Posterior vena cava (tissue), 2 donors: ENCODE measurements around the gene MRM2. TPM values are rescaled to one million over a fixed set of nuclear protein-coding genes. Genes with fewer than 3 reads are reported as not detected.

ENCODE experiments used
- DNase-seq: peaks from one replicate; pipeline ENCODE4 v3.0.0-alpha.2; 2020; ENCODE audit warnings: low spot score
- intact Hi-C, 2 donors: fragments of 100-400 bp; cut with DNase I; formaldehyde crosslinking; loops; one replicate each; pipeline versions ENCODE4 v1.14.1 to v1.14.2; 2022 to 2023
- total RNA-seq, 2 donors: library from RNA; stranded (reverse); fragmentation: NEBNext Ultra II Directional; extraction: Animal tissue kit (Norgen Biotek cat#: 25700); gene quantifications; one replicate each; pipeline ENCODE4 v1.2.1, GENCODE V29; 2021
- donor health status: DM: yes; HTN: yes; CAD: no.
- donor health status: DM: yes; HTN: yes; CAD: no.

The MRM2 gene
- total RNA-seq, 2 donors from 2014 or later = 12.3 to 15.6 TPM

DNA sequence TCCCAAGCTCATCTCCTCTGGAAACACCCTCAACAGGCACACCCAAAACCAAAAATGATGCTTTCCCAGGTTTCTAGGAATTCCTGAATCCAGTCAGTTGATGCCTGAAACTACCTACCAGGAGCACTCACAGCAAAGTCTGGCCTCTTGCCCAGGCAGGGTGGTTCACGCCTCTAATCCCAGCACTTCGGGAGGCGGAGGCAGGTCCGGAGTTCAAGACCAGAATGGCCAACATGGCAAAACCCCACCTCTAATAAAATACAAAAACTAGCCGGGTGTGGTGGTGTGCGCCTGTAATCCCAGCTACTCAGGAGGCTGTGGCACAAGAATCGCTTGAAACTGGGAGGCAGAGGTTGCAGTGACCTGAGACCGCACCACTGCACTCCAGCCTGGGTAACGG lies 11.1 kb downstream of the MRM2 start:
- no peak for DNase-seq
- intact Hi-C loops = loop anchor here in 1 of 2 donors (5.0 kb wide), 1 partner anchor 126 kb away; no protein-coding TSS in a partner anchor

DNA sequence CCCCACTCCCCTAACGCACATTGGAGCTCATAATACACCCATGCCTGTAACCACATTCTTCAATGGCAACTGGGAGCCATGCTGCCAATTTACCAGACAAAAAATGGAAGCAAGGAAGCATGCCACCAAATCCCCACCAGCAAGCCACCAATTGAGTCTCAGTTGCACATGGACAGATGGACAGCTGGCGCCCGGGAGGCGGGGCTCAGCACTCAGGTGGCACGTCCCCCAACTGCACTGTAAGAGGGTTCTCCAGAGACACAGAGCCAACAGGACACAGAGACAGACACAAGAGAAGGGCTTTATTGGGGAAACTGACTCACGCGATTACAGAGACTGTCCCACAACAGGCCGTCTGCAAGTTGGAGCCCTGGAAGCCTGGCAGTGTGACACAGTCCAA lies 11.8 kb downstream of the MRM2 start:
- no peak for DNase-seq
- intact Hi-C loops = loop anchor here in 1 of 2 donors (5.0 kb wide), 1 partner anchor 127 kb away; no protein-coding TSS in a partner anchor

DNA sequence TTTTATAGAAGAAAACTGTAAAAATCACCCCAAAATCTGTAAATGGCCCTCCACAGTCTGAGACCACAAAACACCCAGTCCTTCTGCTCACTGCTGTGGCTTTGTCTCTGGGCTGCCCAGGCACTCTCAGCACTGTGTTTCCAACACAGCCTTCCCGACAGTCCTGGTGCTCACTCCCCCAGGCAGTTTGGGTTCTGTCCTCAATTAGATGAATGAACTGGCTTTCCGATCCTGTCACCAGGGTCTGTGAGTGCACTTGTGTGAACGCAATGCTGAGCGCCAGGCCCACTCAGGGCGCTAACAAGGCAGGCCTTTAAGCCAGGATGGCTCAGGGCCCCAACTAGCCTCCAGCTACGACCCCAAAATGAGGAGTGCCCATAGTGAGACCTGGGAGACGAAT lies 12.5 kb downstream of the MRM2 start:
- intact Hi-C loops = no loop called here
- no peak for DNase-seq

DNA sequence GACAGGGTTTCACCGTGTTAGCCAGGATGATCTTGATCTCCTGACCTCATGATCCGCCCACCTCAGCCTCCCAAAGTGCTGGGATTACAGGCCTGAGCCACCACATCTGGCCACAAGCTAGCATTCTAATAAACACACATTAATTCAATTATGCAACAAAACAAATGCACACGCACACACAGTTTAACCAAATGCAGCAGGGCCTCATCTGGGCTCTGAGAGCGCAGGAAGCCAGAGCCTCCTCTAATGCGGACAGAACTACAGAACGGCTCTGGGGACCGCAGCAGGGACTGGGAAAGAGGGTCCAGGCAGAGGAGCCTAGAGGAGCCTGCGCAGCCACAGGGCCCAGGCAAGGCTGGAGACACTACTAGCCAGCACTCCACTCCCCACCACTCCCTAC lies 13.1 kb downstream of the MRM2 start:
- intact Hi-C loops = no loop called here
- DNase-seq = no peak

DNA sequence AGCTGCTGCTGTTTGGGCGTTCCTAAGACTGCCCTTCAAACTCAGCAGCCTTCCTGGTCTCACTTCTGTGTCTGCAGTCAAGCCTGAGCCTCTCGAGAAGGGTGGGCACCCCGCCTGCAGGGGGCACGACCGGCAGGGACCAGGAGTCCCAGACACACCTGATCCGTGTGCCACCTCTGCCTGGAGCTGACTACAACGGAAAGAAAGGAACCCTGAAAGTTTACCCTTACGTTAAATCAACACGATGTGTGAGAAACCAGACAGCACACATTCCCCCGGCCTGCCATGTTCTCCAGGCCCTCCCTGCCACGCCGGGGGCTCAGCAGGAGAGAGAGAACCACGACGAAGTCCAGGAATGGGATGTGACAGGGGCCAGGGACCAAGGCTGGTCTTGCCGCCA lies 14.3 kb downstream of the MRM2 start:
- intact Hi-C loops = no loop called here
- no peak for DNase-seq

DNA sequence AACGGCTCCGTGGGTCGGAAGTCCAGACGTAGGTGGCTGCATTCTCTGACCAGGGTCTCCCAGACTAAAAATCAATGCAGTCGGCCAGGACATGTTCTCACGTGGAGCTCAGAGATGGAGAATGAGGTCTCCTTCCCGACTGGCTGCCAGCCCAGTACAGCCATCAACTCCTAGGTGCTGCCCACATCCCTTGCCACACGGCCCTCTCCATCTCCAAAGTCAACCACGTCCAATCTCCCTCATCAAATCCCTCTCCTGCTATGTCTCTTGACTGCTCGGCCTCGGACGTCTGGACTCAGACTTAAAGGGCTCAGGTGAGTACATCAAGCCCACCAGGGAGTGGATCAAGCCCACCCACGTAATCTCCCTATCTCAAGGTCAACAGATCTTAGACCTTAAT lies 16.2 kb downstream of the MRM2 start:
- intact Hi-C loops = no loop called here
- DNase-seq = no peak

DNA sequence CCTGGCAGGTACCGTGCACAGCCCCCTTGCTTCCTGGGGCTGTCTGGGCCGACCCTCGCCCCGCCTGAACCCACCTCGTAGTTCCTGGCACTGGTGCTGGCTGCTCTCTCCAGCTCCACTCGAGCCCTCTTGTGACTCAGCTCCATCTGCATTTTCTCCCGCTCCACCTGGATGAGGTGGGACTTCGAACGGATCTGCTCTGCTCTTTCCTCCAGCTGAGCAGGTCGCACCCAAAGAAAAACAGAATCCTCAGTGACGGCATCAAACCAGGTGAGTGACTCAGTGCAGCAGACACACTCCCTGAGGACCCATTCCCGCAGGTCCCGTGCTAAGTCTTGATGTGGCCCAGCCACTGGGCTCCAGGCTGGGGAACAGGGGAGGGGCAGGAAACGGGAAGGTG lies 16.7 kb downstream of the MRM2 start:
- DNase-seq = no peak
- intact Hi-C loops = no loop called here

DNA sequence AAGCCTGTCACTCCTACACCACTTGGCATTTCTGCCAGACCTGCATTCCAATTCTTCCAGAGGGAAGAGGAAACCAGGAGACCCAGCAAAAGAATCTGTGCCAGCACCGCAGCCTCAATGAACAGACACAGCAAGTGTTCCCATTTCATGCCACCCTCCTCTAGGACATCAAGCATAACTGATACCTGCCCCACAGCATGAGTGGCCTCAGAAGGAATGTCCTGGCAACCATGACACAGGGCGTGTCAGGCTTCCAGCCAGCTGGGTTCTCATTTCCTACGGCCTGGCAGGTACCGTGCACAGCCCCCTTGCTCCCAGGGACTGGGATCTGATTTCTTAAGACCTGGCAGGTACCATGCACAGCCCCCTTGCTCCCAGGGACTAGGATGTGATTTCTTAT lies 17.1 kb downstream of the MRM2 start:
- no peak for DNase-seq
- intact Hi-C loops = no loop called here

DNA sequence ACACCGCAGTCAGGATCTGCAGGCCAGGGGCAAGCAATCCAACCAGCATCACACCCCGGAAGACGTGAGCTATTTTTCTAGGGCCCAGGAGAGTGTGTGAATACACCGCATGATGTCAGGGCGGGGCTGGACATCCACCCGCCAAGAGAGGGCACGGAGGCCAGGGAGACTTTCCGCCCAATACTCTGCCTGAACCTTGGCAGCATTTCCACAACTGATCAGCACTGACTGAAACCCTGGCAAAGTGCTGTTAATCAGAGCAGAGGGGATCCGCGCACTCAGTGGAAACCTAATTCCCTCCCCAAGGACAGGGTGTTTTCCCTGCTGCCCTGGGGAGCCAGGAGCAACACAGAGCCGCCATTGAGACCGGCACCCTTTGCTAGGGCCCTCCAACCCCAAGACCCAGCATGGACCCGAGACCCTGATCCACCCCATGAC lies 17.5 kb downstream of the MRM2 start:
- intact Hi-C loops = no loop called here
- no peak for DNase-seq

DNA sequence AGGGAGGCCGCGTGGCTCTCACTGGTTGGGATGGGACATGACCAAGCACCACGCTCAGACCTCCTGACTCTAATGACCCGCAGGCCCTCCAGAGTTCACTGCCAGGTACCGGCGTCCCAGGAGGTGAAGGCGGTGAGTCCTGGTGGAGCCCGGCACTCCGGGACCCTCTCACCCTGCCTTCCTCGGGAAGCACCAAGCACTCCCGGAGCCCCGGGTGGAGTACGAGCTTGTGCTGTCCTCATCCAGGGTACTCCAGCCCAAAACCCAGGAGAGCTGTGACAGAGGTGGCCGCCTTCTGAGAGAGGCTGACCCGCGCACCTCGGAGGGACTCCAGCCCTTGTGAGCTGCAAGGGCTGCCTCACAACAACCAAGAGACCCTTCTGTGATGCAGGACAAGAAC lies 18.7 kb downstream of the MRM2 start:
- intact Hi-C loops = no loop called here
- DNase-seq = no peak

DNA sequence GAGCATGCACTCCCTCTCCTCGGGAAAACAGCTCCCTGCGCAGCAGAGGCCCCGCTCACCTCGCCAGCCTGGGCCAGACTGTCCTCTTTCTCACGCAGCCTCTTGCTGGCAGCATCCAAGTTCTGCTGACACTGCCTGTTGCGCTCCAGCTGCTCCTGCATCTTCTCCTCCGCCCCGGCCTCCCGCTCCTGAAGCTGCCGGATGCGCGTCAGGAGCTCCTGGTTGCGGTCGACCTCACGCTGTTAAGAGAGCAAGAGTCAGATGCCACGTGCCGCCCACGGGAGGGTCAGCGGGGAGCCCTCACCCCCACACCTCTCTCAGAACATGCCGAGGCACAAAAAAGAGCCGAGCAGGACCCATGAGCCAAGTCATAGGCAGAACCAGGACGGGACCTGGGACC lies 19.5 kb downstream of the MRM2 start:
- intact Hi-C loops = no loop called here
- DNase-seq = no peak

DNA sequence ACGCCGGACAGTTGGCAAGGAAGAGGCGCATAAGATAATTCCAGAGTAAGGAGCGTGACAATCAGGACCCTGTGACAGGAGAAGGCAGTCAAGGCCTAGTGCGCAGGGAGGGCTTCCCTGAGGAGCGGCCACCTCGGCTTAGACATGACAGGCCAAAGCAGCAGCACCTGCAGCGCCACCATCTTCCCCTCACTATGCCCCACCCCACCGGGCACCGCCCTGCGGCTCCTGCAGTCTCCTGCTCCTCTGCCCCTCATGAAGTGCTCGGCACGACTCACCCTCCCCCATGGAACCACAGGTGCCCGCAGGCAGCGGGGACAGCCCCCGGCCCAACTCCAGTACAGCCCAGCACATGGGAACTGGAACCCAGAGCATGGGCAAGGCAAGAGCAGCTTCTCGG lies 21.1 kb downstream of the MRM2 start:
- intact Hi-C loops = no loop called here
- no peak for DNase-seq

DNA sequence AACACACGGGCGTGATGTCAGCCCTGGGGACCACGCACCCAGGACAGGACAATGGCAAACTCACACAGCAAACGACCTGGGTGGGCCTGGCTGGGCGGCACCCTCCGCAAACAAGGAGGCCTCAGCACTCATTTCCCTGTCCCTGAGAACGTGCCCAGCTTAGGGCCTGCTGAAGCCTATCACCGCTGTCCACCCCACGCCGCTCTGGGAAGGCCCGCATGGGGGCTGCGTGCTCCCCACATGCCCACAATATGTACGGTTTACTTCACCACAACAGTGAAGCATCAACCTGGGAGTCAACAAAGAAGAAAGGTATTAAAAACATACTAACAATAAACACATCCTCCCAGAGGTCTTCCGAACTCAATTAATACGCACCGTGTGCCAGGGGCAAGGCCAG lies 21.5 kb downstream of the MRM2 start:
- DNase-seq = no peak
- intact Hi-C loops = no loop called here

DNA sequence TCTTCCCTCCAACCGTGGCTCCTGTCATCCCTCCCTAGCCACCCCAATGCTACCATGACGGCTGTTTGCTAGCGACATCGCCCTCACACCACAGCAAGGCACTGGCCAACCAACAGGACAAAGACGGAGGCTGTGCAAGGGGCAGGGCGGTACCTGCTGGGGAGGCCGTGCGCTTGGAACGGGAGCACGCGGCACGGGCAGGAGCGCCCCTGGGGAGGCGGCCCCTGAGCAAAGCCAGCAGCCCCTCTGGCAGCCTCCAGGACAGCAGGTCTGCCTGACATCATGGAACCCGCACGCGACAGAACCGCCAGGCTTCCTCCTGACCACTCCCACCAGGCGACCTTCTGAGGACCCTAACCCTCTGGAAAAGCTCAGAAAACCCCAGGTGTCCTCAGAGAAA lies 22.0 kb downstream of the MRM2 start:
- DNase-seq = no peak
- intact Hi-C loops = no loop called here

DNA sequence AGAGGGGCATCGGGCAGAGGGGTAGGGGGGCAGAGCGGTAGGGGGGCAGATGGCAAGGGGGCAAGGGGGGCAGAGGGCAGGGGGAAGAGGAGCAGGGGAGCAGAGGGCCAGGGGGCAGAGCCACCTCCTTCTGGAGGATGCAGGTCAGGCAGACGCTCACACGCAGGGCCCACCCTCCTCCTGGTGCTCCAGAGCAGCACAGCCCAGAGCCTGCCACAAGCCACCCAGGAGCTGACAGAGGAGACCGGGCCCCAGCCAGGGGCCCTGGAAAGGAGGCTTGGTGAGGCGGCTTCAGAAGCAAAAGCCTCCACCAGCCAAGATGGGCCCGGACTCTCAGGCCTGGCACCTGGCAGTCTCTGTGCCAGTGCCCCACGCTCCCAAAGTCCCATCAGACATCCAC lies 22.4 kb downstream of the MRM2 start:
- no peak for DNase-seq
- intact Hi-C loops = no loop called here

DNA sequence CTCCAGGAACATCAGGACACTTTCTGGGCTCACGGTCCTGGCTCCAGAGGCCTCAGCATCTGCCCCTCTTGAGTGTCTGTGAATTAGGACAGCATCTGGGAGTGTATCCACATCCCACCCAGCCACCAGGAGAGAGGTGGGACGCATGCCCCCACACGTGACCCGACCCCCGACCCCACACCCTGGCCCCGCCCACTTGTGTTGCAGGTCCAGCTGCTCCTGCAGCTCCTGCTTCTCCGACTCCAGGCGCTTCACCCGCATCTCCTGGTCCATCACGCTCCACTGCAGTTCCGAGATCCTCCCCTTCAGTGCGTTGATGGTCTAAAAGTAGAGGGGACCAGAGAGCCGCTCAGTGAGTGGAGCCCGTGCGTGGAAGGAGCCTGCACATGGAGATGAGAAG lies 22.9 kb downstream of the MRM2 start:
- DNase-seq = no peak
- intact Hi-C loops = no loop called here

DNA sequence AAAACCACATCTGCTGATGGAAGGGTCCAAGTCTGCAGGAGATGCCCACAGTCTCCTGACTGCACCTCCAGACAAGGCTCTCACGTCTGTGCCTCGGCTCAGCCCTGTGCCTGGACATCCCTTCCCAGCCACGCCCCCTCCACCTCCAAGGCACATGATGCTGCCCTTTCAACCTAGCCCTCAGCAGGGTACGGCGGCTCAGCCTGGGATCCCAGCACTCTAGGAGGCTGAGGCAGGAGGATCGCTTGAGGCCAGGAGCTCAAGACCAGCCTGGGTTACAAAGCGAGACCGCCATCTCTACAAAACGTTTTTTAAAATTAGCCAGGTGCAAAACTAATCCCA lies 23.6 kb downstream of the MRM2 start:
- intact Hi-C loops = no loop called here
- no peak for DNase-seq

DNA sequence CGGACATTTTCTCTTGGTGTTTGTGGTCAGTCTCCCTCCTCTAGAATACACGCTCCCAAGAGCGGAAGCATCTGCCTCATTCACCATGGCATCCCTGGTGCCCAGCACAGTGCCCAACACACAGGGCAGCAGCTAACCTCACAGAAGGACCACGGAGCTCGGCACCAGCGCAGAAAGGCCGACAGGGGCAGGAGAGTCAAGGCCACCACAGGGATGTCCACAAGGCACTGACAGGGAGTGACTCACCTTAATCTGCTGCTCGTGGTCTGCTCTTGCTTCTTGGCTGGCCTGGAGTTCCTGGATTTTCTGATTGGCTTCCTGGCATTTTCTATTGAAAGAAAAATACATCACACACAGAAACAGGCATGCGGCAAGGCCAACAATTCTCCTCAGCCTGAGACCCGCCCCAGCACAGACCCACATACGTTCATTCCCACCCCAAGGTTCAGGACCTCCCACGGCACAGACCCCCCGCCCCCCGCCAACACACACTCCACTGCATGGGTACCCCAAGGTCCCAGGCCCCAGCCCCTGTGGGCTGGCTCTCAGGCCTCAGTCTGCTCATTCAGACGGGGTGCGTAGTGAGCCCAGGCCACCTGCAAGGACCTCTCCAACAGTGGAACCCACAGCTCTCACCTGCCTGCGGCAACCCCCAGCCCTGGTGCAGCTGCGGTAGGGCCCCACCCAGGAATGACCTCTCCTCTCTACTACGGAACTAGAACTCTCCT lies 24.1 kb downstream of the MRM2 start:
- DNase-seq = no peak
- intact Hi-C loops = no loop called here

DNA sequence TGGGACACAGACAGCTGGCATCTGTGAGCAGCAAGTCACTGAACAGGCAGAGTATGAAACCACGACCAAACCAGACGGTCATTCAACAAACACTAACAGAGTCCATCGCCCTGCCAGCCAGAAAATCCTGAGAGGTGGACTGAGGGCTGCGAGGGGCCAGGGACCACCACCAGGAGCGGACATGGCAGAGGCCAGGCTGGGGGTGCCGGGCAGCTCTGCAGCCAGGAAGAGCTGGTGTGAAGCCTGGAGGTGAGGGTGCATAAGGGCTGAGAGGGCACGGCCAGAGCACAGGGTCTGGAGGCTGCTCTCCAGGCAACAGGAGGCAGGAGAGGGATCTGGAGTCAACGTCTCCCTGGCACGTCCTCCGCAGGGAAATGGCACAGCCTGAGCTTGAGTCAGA lies 24.8 kb downstream of the MRM2 start:
- intact Hi-C loops = no loop called here

DNA sequence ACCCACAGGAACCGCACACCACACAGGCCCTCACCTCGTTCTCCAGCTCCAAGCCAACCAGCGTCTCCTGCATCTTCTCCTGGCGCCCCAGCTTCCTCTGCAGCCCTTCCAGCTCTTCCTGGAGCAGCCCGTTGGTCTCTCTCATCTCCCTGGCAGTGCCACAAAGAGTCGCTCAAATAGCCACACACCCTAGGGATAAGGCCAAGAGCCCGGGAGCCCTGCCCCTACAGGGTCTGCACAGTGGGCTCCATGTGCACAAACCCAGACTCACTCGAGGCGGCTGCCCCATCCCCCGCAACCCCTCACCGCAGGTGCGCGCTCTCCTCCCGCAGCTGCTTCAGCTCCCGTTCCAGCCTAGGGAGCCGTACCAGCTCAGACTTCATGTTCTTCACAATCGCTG lies 26.2 kb downstream of the MRM2 start:
- intact Hi-C loops = loop anchor here in 1 of 2 donors (2.0 kb wide), 1 partner anchor 409 kb away; no protein-coding TSS in a partner anchor
- DNase-seq = no peak

More for the DNA sequence above, 24.8 kb downstream of the MRM2 start:
- DNase-seq = no peak

DNA sequence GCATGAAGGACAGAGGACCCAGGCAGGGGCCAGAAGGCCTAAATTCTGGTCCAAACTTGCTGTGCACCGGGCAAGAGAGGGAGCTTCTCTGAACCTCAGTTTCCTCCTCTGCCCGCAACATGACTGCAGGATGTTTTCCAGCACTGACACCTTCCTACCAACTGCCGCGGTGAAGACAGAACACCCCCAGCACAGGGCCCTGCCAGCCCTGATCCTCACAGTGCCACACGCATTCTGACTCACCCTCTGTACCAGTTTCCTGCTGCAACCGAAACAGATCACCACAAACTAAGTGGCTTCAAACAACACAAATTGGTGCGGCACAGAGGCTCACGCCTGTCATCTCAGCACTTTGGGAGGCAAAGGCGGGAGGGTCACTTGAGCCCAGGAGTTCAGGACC lies 27.4 kb downstream of the MRM2 start:
- no peak for DNase-seq
- intact Hi-C loops = loop anchor here (2.0 to 5.0 kb wide), 3 partner anchors 408 to 637 kb away; no protein-coding TSS in a partner anchor
